ENCODE results near the gene SGSM2. TPM values are rescaled to one million over a fixed set of nuclear protein-coding genes. Genes with fewer than 3 reads are reported as not detected.

The SGSM2 gene
- total and polyA plus RNA-seq, 2 of the 13 experiments (the other 11 are each of a cell fraction or from before 2014, with no cell fraction given): 30.4 to 51.3 TPM

DNA sequence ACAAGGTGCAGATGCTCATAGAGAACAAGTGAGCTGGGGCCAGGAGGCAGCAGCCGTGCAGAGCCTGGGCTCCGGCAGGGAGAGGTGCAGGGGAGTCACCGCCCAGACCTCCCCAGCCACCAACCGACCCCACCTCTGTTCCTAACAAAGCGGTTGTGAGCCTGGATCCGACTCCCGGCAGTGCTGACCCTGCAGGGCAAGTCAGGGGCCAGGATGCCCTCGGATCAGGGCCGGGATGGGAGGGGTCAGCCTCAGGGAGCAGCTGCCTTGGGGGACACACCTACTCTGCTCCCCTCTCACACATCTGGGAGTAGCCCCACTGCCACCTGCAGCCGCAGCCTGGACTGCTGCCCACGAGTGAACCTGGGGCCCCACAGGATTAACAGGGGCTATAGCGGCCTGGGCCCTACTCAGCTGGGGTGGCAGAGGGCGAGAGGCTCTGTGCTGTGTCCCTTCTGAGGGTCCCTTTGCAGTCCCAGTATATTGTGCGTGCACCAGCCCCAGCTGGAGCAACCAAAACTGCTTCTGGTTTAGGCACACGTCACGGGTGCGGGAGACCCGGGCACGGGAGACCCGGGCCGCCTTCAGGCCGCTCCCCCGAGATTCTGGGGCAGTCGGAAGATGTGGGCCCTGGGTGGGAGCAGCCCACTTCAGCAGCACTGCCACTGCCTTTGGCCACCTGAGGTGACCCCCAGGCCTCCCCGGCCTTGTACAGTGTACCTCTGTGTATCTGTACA is 42.4 kb downstream of the SGSM2 start:
- peaks cover 13% of the 10 kb centered on the region for H3K4me1 ChIP-seq (ENCODE audit: insufficient read depth, low read length)
- no TSS peak for BruUV-seq (replicated peaks)
- CTCF ChIA-PET (ENCODE audit: low intra/inter-chr PET ratio, low total read pairs): no interaction called here
- no peaks in the 10 kb centered on the region for H3K79me2 ChIP-seq (ENCODE audit: insufficient read depth, low read length)
- WGBS (ENCODE audit: low lambda C conversion rate): 93% methylated on average over 3 of the region's 25 CpGs
- H3K27ac ChIP-seq (ENCODE audit: extremely low read length, insufficient read depth, low read length): no peak overlapping the region
- TF ChIP-seq, protein P1, sequence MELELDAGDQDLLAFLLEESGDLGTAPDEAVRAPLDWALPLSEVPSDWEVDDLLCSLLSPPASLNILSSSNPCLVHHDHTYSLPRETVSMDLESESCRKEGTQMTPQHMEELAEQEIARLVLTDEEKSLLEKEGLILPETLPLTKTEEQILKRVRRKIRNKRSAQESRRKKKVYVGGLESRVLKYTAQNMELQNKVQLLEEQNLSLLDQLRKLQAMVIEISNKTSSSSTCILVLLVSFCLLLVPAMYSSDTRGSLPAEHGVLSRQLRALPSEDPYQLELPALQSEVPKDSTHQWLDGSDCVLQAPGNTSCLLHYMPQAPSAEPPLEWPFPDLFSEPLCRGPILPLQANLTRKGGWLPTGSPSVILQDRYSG (CRISPR knock-in tag; IDR thresholded peaks at IDR 0.05): no peak
- TF ChIP-seq, protein P2, sequence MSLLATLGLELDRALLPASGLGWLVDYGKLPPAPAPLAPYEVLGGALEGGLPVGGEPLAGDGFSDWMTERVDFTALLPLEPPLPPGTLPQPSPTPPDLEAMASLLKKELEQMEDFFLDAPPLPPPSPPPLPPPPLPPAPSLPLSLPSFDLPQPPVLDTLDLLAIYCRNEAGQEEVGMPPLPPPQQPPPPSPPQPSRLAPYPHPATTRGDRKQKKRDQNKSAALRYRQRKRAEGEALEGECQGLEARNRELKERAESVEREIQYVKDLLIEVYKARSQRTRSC (CRISPR knock-in tag; IDR thresholded peaks at IDR 0.05; ENCODE audit: low read depth): no peak
- TF ChIP-seq NR2F6 (IDR thresholded peaks at IDR 0.05) (no peak), NR2F6 (CRISPR knock-in tag; IDR thresholded peaks at IDR 0.05) (no peak), AGO2 (optimal IDR thresholded peaks at IDR 0.05; ENCODE audit: low read depth, low read length) (peak; percentile 67), SOX6 (IDR thresholded peaks at IDR 0.05) (no peak), SOX6 (CRISPR knock-in tag; IDR thresholded peaks at IDR 0.05) (no peak), EED (CRISPR knock-in tag; IDR thresholded peaks at IDR 0.05) (no peak)
- TF ChIP-seq, protein P3, sequence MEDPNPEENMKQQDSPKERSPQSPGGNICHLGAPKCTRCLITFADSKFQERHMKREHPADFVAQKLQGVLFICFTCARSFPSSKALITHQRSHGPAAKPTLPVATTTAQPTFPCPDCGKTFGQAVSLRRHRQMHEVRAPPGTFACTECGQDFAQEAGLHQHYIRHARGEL (CRISPR knock-in tag; IDR thresholded peaks at IDR 0.05): no peak
- FAIRE-seq: no peak
- DNase-seq (ENCODE audit: low spot score): no peak
- H3K9ac ChIP-seq (ENCODE audit: insufficient read depth, low read depth, low read length): no peak overlapping the region
- H3K36me3 ChIP-seq (replicated peaks in 1 of 2; ENCODE audit: control insufficient read depth in 1 of 2, insufficient read depth in 2 of 2, low read length in 2 of 2): peaks cover 5 to 7% of the 10 kb centered on the region in 2 experiments; a peak in 3 of 5 replicates
- intact Hi-C loops (cut with micrococcal nuclease; ENCODE audit: unreplicated experiment) (no loop called here), in situ Hi-C loops (cut with HindIII; ENCODE audit: extremely low pct_ligation_motif_present, low pct_unique_long_range_greater_than_20kb) (loop anchor here (5.0 kb wide), 1 partner anchor 33 kb away; no protein-coding TSS in a partner anchor)
- H3K9me3 ChIP-seq (ENCODE audit: low read length): no peaks in the 10 kb centered on the region
- no peak overlapping the region for H2AFZ ChIP-seq (ENCODE audit: low read length)
- H3K4me2 ChIP-seq (ENCODE audit: low read depth, low read length): no peak overlapping the region
- ATAC-seq: no peak
- no peaks in the 10 kb centered on the region for H3K27me3 ChIP-seq (ENCODE audit: control insufficient read depth in 1 of 2, insufficient read depth in 2 of 2, low read length in 2 of 2)
- POLR2A ChIA-PET: no interaction called here
- 0 out of 2 replicates have a peak, but pooled peaks cover 3% of the 10 kb centered on the region for H4K20me1 ChIP-seq (ENCODE audit: insufficient read depth, low read length)
- H3K4me3 ChIP-seq (replicated peaks in 1 of 3; ENCODE audit: insufficient read depth in 1 of 3, low read depth in 2 of 3, low read length in 3 of 3): no peak overlapping the region

Data from HepG2 (cell line).